Stimulated activated CD8-positive, alpha-beta memory T cell treated with anti-CD3 and anti-CD28 coated beads, Interleukin-7, amount 100 ng/mL, for 4 hours (primary cell): ENCODE measurements around the gene HGS.
A peak's percentile ranks its signal among the peaks of the same experiment; 100 is the strongest.

Source experiments
- DNase-seq, 2 donors: peaks; one replicate each; pipeline ENCODE4 v3.0.0-alpha.2; 2020; ENCODE audit warnings: low read depth in 2 of 2

The HGS gene

DNA sequence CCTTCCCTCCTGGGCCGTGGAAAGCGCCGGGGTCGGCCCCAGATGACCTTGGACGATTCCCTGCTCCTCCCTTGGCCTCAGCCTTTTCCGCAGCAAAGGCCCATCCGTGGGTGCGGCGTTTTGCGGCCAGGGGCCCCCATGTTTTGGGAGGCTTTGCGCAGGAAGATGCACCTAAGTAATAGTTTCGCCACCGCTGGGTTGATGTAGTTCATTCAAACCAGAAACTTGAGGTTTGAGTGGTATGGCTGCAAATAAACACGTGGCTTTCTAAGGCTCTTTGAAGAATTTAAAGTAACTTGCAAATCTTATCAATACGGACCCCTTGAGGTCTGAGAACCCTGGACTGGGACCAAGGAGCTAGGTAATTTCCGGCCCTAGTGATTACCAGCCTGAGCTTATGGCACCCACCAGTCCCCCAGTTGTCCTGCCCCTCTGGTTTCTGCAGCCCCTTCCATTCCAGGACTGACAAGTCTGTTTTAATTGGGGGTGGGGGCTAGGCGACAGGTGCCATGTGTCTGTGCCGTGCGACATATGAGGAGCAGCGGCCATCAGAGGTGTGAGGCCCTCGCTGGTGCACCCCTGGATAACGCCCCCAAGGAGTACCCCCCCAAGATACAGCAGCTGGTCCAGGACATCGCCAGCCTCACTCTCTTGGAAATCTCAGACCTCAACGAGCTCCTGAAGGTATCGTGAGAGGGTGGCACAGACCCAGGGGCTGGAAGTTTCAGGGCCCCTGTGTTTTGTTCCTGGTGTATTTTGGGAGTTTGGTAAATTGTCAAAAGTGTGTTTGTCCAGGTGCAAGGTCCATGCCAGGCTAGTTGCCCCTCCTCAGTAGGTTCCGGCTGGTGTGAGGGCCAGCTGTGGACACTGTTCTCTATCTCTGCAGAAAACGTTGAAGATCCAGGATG lies 20.2 kb downstream of the HGS start:
- no peak for DNase-seq

DNA sequence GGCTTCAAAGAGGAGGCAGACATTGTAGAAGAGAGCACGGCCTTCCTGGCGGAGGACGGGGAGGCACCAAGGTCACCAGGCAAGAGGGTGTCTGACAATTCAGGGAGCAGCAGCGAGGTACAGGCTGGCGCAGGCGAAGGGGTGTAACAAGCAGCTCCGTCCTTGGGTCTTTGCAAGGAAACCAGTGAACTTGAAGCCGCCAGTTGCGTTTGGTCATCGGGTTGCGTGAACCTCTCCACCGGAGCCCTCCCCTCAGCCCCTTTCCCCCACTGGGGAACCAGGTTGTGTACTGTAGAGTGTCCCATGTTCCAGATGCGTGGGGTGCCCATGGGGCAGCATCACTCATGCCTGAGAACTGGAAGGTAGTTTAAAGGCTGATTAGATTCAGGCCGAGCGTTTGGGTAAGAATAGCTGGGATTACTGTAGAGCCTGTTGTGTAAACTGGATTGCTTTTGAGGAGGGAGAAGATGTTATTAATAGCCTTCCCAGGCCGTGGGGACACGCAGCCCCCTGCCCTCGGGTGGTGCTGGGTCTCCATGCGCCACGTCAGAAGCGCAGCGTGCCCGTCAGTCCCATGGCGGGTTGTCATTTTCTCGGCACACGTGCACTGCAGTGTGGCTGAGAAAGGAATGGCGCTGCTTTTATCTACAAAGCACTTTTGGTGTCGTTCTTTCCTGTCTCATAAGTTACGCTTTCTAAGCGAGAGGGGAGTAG lies 21.9 kb downstream of the HGS start:
- DNase-seq: no peak

DNA sequence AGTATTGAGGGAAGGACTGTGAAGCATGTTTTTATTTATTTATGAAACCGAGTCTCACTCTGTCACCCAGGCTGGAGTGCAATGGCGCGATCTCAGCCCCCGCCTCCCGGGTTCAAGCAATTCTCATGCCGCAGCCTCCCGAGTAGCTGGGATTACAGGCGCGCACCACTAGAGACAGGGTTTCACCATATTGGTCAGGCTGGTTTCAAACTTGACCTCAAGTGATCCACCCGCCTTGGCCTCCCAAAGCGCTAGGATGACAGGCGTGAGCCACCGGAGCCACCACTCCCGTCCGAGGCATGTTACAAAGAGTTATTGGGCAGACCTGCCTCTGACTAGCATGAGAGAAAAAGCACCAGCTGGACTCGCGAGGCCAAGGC lies 22.4 kb downstream of the HGS start:
- no peak for DNase-seq

DNA sequence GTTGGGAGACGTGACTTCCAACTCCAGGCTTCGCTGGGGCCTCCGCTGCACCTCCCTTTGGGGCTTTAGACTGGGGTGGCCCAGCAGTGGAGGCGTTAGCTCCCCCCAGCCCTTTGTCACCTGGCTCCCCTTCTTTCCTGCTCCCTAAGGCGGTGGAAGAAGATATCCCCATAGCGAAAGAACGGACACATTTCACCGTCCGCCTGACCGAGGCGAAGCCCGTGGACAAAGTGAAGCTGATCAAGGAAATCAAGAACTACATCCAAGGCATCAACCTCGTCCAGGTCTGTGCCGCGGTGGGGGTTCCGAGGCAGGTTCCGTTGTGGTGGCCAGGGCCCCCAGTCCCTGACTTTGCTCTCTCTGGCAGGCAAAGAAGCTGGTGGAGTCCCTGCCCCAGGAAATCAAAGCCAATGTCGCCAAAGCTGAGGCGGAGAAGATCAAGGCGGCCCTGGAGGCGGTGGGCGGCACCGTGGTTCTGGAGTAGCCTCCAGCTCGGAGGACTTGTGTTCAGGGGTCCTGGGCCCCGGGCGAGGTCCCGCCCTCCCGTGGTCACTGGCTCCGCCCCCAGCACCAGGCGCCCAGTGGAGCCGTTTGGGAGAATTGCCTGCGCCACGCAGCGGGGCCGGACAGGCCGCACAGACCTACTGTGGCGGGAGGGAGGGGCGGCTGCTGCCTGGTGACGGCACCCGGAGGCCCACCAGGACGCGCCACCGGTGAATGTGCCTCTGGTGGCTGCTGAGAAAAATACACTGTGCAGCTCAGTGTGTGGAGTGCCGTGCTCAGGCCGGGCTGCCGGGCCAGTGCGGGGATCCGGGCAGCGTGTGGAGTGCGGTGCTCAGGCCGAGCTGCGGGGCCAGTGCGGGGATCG lies 23.2 kb downstream of the HGS start:
- DNase-seq: no peak

DNA sequence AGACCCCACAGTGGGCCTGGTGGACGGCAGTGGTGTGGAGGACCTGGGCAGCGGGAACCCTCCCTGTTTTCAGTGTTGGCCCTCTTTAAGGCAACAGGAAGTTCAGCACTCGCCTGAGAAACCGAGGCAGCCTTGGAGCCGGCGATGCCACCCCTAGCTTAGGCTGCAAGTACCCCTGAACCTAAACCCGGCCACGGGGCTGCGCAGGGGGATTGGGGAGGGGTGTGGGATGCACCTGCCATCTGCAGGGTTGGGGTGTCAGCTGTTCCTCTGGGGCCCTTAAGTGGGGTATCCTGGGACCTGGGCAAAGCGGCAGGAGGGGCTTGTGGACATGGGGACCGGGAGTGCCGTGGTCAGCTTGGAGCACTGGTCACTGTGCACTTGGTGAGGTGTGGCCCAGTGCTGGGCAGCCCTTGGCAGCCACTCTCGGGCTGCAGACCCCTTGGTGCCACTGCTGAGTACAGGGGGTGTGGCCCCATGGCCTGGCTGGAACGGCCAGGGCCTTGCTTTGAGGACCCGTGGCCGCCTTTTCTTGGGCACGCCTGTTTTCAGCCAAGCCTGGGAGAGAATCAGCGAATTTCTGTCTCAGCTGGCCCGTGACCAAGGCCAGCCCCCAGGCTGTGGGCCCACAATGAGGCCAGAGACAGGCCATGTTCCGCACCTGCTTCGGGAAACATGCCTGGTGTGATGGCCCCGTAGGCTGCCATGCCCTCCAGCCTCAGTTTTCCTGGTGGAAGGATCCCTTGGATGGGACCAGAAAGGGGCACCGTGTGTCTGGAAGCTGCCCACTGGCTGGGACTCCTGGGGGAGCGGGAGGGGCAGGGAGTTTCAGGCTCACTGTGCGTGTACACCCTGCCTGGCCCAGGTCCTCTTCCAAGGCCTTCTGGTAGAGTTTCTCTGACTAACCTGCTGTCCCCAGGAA lies 24.2 kb downstream of the HGS start:
- no peak for DNase-seq

DNA sequence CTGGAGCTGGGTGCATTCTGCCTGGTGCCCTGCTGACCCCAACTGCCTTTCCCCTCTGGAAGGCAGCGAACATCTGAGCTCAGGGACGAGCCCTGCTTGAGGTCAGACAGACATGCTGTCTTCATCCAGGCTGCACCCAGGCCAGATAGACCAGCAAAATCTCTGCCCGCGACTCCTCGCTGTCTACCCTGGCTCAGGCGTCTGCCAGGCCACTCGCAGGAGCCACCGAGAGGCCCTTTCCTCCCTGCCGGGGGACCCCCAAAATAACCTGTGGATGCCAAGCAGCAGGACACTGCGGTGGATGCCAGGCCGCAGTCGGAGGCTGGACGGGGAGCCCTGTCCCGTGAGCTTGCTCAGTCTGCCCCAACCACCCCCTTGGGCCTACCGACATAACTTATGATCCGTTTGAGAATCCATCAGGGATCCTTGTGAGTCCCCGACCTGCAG lies 25.0 kb downstream of the HGS start:
- DNase-seq: no peak

DNA sequence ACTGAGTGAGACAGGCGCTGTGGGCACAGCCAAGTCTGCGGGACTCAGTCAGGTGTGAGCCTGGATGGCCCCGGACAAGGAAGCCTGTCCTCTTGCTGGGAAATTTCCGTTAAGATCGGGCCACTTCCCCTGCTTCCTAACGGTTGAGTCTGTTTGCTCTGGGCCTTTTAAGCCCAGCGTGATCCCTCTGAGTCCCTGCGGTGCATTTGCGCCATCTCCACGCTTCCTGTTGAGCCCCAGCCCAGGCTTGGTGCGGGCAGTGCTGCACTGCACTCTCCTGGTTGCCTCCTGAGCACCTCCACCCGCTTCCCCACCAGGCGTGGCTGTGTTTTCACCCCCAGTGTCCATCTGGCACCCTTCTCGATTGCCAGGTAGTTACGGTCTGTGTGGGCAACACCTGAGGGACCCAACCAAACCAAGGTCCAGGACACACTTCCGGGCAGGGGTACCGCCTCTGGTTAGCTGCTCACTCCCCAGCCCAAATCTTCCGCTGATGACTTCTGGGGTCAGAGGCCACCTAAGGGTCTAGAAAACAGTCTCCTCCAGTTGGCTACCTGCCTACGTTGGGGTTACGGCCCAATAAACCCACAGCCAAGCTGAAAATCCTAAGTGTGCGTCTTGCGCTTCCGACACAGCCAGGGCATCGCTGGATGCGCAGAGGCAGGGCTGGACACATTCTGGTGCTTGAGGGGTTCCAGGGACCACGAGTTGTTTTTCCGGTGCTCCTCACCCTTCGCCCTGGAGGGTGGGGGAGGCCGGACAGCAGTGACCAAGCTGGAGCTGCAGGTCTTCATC lies 26.9 kb downstream of the HGS start:
- no peak for DNase-seq

DNA sequence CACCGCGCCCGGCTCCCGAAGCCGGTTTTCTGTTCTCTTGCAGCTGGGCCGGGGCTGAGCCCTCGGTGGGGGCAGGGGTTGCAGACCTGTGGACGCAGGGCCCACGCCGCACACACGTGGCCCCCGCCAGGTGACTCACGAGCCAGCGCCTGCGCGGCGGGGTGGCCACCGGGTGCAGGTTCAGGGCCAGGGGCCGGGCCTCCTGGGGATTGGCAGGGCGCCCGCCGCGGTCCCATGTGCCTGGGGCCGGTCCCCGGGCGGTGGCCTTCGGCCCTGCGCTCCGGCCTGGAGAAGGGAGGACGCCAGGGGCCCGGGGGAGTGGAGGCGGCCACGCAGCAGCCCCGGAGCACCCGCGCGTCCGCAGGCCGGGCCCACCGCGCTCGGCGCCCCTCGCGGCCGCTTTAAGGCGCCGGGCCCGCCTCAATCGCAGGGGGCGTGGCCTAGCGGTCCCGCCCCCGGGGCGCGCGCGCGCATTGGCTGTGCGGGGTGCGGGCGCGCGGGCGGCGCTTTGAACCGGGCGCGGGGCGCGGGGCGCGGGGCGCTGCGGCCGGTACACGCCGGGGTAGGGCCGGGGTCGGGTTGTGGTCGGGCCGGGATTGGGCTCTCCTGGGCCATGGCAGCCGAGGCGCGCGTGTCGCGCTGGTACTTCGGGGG lies 28.1 kb downstream of the HGS start, which contains the start of gene SLC25A10:
SLC25A10 (plus strand) TSS at position 471 of the 654 bp plus-strand sequence; CDS start at position 614, 143 bp downstream.
- peak; percentile 55 to 80 for DNase-seq

DNA sequence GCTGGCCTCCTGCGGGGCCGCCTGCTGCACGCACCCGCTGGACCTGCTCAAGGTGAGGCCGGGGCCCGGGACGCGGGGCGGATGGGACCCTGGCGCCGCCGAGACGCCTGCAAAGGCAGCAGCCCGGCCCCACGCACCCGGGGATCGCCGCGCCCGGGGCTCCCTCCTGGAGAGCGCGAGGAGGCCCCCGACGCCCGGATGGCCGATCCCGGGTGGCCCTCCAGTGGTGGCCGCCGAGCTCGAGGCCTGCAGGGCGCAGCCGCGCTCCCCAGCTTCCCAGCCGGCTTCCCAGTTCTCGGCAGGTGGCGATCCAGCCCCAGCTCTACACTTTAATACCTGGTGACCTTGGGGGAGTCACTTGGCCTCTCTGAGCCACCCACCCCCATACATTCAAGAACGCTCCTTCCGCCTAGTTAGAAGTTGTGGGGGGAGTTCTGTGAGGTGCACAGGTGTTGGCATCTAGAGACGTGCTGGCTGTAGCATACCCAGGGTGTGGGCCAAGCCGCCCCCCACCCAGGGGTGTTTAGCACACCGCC lies 28.7 kb downstream of the HGS start:
- DNase-seq: no peak

DNA sequence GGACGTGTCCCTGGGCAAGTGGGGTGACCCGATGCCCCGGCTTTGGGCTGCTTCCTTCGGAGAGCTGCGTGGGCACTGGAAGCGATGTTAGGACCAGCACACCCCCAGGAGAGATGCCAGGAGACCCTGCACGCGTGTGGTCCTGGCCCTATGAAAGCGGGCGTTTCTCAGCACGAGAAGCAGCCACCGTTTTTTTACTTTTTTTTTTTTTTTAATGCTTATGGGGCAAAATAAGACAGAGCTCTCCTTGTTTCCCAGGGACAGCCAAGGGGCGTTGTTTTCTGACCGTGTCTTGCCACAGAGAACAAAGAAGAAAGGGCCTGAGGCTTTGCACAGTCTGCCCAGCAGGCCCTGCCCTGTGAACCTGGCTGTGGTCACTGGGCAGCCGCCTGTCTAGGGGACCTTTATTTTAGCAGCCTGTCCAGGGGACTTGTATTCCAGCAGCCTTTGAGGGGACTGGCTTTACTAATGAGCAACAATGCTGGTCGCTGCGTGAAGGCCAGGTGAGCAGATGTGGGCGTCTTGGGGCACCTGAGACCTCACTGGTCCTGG lies 29.3 kb downstream of the HGS start:
- DNase-seq: no peak

DNA sequence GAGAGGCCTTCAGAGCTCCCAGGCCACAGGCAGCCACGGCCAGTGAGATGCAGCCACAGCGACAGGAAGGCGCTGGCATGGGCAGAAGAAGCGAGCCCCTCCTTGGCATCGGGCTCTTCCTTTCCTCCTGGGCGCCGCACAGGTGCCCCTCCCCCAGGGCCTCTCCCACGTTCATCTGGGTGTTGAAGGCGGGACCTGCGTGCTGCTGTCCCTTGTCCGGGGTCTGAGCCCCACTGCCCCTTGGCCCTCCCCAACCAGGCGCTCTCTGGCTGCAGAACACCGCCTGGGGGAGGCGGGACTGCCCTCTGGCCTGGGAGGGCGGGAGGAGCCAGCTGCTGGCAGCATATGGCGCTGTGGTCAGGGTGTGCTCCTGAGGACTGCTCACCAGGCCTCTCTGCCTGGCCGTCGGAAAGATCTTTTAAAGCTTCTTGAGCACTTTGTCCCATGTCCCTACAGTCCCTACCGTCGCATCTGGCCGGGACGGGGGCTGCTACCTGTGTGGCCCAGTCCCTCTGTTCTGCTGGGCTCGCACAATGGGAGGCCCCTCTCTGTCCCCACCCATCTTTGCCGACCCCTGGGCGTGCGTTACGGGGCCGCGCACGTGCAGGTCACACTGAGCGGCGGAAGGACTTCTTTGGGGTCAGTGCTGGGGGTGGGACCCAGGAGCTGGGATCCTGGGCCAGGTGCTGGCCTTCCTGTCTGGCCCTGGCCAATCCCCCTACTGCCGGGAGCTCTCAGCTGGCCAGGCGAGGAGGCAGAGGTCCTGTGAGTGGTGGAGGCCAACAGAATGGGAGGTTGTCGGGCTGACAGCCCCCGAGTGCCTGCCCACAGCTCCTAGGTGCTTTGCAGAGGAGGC lies 30.0 kb downstream of the HGS start:
- DNase-seq: no peak

DNA sequence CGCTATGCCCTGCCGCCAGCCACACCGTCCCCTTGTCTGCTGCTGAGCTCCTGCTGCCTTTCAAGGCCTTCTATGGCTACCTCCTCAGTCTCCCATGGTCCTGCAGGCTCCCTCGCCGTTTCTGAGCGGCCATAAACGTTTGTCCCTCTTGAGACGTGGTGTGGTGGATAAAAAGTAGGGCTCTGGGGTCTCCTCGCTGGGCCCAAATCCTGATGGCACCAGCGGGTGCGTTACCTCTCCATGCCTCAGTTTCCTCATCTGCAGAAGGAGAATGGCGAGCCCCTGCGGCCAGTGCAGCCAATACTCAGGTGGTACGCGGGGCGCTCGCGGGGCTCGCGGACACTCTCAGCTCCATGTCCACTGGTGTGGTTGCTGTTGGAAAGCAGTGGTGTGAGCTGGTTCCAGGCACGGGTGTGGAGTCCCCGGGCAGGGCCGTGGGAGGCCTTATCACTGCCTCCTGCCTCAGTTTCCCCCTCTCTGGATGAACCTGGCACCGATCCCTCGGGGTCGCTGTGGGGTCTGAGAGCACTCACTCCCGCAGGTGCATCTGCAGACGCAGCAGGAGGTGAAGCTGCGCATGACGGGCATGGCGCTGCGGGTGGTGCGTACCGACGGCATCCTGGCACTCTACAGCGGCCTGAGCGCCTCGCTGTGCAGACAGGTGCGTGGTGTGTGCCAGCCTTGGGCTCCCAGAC lies 30.7 kb downstream of the HGS start:
- DNase-seq: no peak

DNA sequence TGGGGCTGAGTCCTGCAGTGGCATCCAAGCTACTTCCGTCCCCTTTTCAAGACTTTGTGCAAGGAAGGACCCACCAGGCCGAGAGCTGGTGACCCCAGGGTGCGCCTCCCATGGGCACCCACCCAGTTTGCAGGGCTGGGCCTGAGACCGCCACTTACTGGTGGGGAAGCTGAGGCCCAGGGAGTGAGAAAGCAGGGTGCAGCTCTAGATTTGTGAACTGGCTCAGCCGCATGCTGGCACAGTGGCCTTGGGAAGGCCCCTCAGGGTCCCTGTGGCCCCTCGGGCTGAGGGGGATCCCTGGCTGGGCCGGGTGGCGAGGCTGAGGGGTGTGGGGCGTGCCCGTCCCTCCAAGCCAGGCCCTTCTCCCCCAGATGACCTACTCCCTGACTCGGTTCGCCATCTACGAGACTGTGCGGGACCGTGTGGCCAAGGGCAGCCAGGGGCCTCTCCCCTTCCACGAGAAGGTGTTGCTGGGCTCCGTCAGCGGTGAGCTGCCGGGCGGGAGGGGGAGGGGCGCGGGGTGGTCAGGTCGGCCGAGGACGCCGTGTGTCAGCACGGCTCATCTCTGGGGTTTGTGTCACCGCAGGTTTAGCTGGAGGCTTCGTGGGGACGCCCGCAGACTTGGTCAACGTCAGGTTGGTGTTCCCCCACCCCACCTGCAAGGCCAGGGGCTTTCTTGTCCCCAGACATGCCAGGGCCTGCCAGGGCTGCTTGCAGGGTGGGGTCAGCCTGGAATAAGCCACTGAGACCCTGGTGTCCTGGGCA lies 31.5 kb downstream of the HGS start:
- no peak for DNase-seq

DNA sequence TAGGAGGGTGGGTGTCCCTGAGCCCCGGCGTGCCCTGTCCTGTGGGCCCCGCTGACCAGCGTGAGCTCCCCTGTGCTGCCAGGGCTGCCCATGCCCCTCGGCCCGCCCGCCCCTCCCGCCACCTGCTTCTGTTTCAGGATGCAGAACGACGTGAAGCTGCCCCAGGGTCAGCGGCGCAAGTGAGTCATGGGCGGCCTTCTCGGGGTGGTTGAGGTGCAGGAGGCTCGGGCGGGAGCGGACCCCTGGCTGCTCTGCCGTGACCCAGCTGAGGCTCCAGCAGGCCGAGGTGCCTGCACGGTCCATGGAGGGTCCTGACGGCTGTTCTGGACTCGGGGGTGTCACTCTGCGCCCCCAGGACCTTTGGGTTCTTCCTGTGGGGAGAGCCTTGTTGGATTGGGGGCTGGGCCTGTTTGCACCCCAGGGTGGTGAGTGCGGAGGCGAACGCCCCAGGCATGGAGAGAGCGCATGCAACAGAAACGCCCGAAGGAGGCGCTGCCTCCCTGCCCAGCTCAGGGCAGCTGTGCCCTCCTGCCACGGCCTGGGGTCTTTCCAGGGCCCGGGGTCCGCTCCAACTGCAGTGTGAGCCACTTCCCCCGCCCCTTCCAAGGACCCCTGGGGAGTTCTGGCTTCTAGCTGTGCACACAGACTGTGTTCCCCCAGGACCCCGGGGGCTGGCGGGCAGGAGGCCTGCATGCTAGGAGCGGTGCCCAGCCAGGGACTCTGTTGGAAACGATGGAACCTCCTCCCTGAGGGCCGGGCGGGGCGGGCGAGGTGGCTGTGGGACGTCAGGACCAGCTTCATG lies 32.3 kb downstream of the HGS start:
- no peak for DNase-seq

DNA sequence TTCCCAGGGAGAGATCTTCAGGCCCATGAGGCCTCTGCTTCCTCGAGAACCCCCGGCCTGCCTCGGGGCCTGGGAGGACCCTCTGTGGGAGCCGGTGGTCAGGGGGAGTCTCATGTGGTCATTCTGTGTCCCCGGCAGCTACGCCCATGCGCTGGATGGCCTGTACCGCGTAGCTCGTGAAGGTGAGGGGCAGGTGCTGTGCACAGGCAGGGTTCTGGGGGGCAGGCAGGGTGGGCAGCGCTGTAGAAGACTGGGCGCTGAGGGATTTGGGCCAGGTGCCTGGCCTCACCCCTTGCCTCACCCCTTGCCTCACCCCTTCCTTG lies 32.8 kb downstream of the HGS start:
- no peak for DNase-seq
